Measurements from ENCODE around the gene CLEC16A. TPM values are rescaled to one million over a fixed set of nuclear protein-coding genes. Genes with fewer than 3 reads are reported as not detected.
A peak's percentile ranks its signal among the peaks of the same experiment; 100 is the strongest.
"Not testable (repeated sequence)": the region's sequence is repeated elsewhere in the genome, so short reads cannot be mapped to it uniquely, and the experiment has no call there.

Gene CLEC16A
- total and polyA plus RNA-seq, 4 donors: 14.3 to 44.4 (median 26.4) TPM

- no peak for TF ChIP-seq CTCF (IDR thresholded peaks at IDR 0.05; ENCODE audit: control extremely low read depth, extremely low read depth)
- Histone ChIP-seq H3K9ac (ENCODE audit: insufficient read depth in 1 of 2, low read length in 2 of 2) (no peak overlapping the region), H3K27ac (ENCODE audit: low read depth in 1 of 2, low read length in 1 of 2) (no peak overlapping the region), H3K4me1 (ENCODE audit: control insufficient read depth in 5 of 5, insufficient read depth in 5 of 5, low read length in 5 of 5) (peaks cover 0 to 16% (median 2%) of the 10 kb centered on the region in 5 donors), H3K9me3 (ENCODE audit: control insufficient read depth in 4 of 4, insufficient read depth in 3 of 4, low read length in 3 of 4) (no peaks in the 10 kb centered on the region), H3K27me3 (ENCODE audit: control insufficient read depth in 3 of 3, insufficient read depth in 3 of 3, low read length in 2 of 3) (no peaks in the 10 kb centered on the region), H3K4me3 (no peak overlapping the region), H3K36me3 (ENCODE audit: control insufficient read depth in 4 of 4, insufficient read depth in 4 of 4, low read length in 4 of 4) (peaks cover 0 to 17% (median 11%) of the 10 kb centered on the region in 4 donors)
- 38 to 74% methylated on average over 5 of the region's 5 CpGs for WGBS, 2 donors
- ATAC-seq (ENCODE audit: insufficient read depth, low FRiP score): no peak
- no peak for DNase-seq
Observed at GRCh38 chr16:10966129-10966528, 21.8 kb downstream of the CLEC16A start.

GRCh38 chr16:10966559-10966958 is 22.2 kb downstream of the CLEC16A start:
- H3K9me3 ChIP-seq (ENCODE audit: control insufficient read depth in 4 of 4, insufficient read depth in 3 of 4, low read length in 3 of 4); H3K9ac ChIP-seq (ENCODE audit: insufficient read depth in 1 of 2, low read length in 2 of 2); H3K4me3 ChIP-seq; H3K27me3 ChIP-seq (ENCODE audit: control insufficient read depth in 3 of 3, insufficient read depth in 3 of 3, low read length in 2 of 3); H3K27ac ChIP-seq (ENCODE audit: low read depth in 1 of 2, low read length in 1 of 2); DNase-seq; ATAC-seq (ENCODE audit: insufficient read depth, low FRiP score): not testable (repeated sequence)
- 34 to 54% methylated on average over 4 of the region's 4 CpGs for WGBS, 2 donors
- H3K4me1 ChIP-seq (ENCODE audit: control insufficient read depth in 5 of 5, insufficient read depth in 5 of 5, low read length in 5 of 5): peaks cover 0 to 20% (median 4%) of the 10 kb centered on the region in 5 donors
- peaks cover 0 to 19% (median 10%) of the 10 kb centered on the region in 4 donors for H3K36me3 ChIP-seq (ENCODE audit: control insufficient read depth in 4 of 4, insufficient read depth in 4 of 4, low read length in 4 of 4)

DNA sequence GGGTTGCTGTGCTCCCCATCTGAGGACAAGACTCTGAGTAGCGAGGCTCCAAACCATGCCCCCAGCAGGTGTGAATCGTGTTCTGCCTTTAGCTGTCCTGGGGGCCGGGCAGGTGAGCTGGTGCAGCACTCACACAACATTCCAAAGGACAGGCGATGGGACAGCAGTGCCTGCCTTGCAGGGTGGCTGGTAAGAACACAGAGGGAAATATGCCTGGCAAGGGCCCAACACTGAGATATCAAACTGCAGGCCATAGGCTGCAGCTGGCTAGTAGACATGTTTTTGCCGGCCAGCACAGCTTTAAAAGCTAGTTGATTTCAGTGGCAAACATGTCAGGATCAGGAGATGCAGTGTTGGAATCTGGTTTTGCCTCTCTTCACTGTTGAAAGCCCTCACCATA is 23.6 kb downstream of the CLEC16A start:
- no peak for TF ChIP-seq CTCF (IDR thresholded peaks at IDR 0.05; ENCODE audit: control extremely low read depth, extremely low read depth)
- DNase-seq (peak; percentile 65 to 81 (median 77)), ATAC-seq (ENCODE audit: insufficient read depth, low FRiP score) (no peak)
- Histone ChIP-seq H3K4me1 (ENCODE audit: control insufficient read depth in 5 of 5, insufficient read depth in 5 of 5, low read length in 5 of 5) (peaks cover 0 to 34% (median 6%) of the 10 kb centered on the region in 5 donors), H3K27ac (ENCODE audit: low read depth in 1 of 2, low read length in 1 of 2) (no peak overlapping the region), H3K4me3 (no peak overlapping the region), H3K27me3 (ENCODE audit: control insufficient read depth in 3 of 3, insufficient read depth in 3 of 3, low read length in 2 of 3) (no peaks in the 10 kb centered on the region), H3K9ac (ENCODE audit: insufficient read depth in 1 of 2, low read length in 2 of 2) (no peak overlapping the region), H3K9me3 (ENCODE audit: control insufficient read depth in 4 of 4, insufficient read depth in 3 of 4, low read length in 3 of 4) (no peaks in the 10 kb centered on the region), H3K36me3 (ENCODE audit: control insufficient read depth in 4 of 4, insufficient read depth in 4 of 4, low read length in 4 of 4) (peaks cover 0 to 21% (median 5%) of the 10 kb centered on the region in 4 donors)
- WGBS, 2 donors: 81 to 87% methylated on average over 5 of the region's 5 CpGs

DNA sequence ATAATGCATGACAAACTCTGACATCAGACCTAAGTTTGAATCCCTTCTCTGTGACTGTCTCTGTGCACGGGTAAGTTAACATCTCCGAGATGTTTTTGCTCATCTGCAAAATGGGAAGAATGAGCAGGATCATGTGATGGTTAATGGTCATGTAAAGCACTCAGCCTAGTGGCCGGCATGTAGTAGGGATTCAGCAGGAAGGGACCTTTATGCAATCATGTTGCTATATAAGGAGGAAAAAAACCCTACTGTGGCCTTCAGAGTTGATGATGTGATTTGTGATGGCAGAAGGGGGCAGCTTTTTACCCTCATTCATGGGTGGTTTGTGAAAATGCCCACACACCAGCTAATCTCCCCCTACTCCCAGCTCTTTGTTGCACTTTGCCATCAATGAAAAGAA is 24.1 kb downstream of the CLEC16A start:
- no peak for ATAC-seq (ENCODE audit: insufficient read depth, low FRiP score)
- WGBS, 2 donors: 78 to 80% methylated on average over 3 of the region's 3 CpGs

More for the DNA sequence above, 24.1 kb downstream of the CLEC16A start:
- no peaks in the 10 kb centered on the region for H3K27me3 ChIP-seq (ENCODE audit: control insufficient read depth in 3 of 3, insufficient read depth in 3 of 3, low read length in 2 of 3)
- DNase-seq: no peak
- H3K27ac ChIP-seq (ENCODE audit: low read depth in 1 of 2, low read length in 1 of 2): no peak overlapping the region
- no peaks in the 10 kb centered on the region for H3K9me3 ChIP-seq (ENCODE audit: control insufficient read depth in 4 of 4, insufficient read depth in 3 of 4, low read length in 3 of 4)
- no peak overlapping the region for H3K9ac ChIP-seq (ENCODE audit: insufficient read depth in 1 of 2, low read length in 2 of 2)
- H3K4me3 ChIP-seq: no peak overlapping the region
- peaks cover under 1 to 21% (median 3%) of the 10 kb centered on the region in 4 donors for H3K36me3 ChIP-seq (ENCODE audit: control insufficient read depth in 4 of 4, insufficient read depth in 4 of 4, low read length in 4 of 4)
- no peak for TF ChIP-seq CTCF (IDR thresholded peaks at IDR 0.05; ENCODE audit: control extremely low read depth, extremely low read depth)
- peaks cover 0 to 39% (median 6%) of the 10 kb centered on the region in 5 donors for H3K4me1 ChIP-seq (ENCODE audit: control insufficient read depth in 5 of 5, insufficient read depth in 5 of 5, low read length in 5 of 5)

Measured in lung (tissue), 12 donors.